Erythroblast (primary cell): ENCODE data around the gene SLC2A13.

Experiments used
- GATA1 ChIP-seq: IDR thresholded peaks from 2 replicates; pipeline ENCODE4 v1.6.1; 2011; ENCODE audit warnings: low read depth, mild to moderate bottlenecking, control low read depth, low read length, moderate library complexity
- POLR2A ChIP-seq: IDR thresholded peaks from 2 replicates; pipeline ENCODE4 v1.6.1; 2011; ENCODE audit warnings: mild to moderate bottlenecking, low read length

DNA sequence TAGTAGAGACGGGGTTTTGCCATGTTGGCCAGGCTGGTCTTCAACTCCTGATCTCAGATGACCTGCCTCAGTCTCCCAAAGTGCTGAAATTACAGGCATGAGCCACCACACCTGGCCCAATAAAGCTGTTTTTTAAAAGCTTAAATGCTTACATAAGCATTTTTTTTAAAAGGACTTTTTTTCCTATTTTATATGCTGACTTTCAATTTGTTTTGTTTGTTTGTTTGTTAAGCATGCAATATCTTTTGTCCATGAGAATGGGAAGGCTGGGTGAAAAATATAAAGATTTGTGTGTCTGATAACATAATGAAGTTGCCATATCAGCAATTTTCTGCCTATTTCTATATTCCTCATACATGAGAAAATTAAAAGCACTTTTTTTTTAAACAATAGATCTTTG lies 17.0 kb upstream of the SLC2A13 start:
- TF ChIP-seq POLR2A, result no peak
- no peak for TF ChIP-seq GATA1
